Measurements from ENCODE around the gene C17orf113.

DNA sequence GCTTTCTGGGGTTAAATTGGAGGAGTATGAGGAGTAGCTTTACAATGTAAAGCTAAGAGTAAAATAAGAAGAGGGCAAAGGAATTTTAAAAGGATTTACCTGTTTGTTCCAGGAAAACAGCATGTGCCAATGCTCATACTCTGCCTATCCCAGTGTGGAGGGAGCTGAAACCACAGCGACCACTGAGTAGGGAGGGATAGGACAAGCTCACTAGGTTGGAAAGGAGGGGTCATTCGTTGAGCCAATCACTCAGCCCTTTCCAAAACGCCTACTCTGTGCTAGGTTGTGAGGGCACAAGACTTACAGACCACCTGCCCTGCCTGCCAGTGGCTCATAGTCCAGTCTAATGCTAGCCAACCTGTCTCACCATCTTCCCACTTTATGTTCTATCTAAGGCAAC, 32.1 kb downstream of the C17orf113 start:
- TF ChIP-seq EGR1 (IDR thresholded peaks at IDR 0.05) = no peak
- TF ChIP-seq, protein P1, sequence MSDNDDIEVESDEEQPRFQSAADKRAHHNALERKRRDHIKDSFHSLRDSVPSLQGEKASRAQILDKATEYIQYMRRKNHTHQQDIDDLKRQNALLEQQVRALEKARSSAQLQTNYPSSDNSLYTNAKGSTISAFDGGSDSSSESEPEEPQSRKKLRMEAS (IDR thresholded peaks at IDR 0.05) = no peak
- no peak for TF ChIP-seq EP300 (IDR thresholded peaks at IDR 0.05; ENCODE audit: borderline replicate concordance)
- TF ChIP-seq FOXM1 (IDR thresholded peaks at IDR 0.05; ENCODE audit: borderline replicate concordance, low read depth) = no peak
- TF ChIP-seq TCF12 (IDR thresholded peaks at IDR 0.05; ENCODE audit: low read depth) = no peak
- TF ChIP-seq RAD21 (IDR thresholded peaks at IDR 0.05; ENCODE audit: low read depth) = no peak
- TF ChIP-seq, protein P2, sequence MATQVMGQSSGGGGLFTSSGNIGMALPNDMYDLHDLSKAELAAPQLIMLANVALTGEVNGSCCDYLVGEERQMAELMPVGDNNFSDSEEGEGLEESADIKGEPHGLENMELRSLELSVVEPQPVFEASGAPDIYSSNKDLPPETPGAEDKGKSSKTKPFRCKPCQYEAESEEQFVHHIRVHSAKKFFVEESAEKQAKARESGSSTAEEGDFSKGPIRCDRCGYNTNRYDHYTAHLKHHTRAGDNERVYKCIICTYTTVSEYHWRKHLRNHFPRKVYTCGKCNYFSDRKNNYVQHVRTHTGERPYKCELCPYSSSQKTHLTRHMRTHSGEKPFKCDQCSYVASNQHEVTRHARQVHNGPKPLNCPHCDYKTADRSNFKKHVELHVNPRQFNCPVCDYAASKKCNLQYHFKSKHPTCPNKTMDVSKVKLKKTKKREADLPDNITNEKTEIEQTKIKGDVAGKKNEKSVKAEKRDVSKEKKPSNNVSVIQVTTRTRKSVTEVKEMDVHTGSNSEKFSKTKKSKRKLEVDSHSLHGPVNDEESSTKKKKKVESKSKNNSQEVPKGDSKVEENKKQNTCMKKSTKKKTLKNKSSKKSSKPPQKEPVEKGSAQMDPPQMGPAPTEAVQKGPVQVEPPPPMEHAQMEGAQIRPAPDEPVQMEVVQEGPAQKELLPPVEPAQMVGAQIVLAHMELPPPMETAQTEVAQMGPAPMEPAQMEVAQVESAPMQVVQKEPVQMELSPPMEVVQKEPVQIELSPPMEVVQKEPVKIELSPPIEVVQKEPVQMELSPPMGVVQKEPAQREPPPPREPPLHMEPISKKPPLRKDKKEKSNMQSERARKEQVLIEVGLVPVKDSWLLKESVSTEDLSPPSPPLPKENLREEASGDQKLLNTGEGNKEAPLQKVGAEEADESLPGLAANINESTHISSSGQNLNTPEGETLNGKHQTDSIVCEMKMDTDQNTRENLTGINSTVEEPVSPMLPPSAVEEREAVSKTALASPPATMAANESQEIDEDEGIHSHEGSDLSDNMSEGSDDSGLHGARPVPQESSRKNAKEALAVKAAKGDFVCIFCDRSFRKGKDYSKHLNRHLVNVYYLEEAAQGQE (IDR thresholded peaks at IDR 0.05; ENCODE audit: low read depth) = no peak
- no peak for TF ChIP-seq TAF1 (IDR thresholded peaks at IDR 0.05; ENCODE audit: low read depth)
- TF ChIP-seq CREB1 (IDR thresholded peaks at IDR 0.05; ENCODE audit: low read depth) = no peak
- no peak for TF ChIP-seq TEAD4 (IDR thresholded peaks at IDR 0.05)

All from Ishikawa (cell line).